ENCODE measurements around the gene SLC16A9. TPM values are rescaled to one million over a fixed set of nuclear protein-coding genes. Genes with fewer than 3 reads are reported as not detected.

Gene SLC16A9
- polyA plus RNA-seq, 1 of the 3 experiments (the other 2 are of a cell fraction): 4.7 TPM

DNA sequence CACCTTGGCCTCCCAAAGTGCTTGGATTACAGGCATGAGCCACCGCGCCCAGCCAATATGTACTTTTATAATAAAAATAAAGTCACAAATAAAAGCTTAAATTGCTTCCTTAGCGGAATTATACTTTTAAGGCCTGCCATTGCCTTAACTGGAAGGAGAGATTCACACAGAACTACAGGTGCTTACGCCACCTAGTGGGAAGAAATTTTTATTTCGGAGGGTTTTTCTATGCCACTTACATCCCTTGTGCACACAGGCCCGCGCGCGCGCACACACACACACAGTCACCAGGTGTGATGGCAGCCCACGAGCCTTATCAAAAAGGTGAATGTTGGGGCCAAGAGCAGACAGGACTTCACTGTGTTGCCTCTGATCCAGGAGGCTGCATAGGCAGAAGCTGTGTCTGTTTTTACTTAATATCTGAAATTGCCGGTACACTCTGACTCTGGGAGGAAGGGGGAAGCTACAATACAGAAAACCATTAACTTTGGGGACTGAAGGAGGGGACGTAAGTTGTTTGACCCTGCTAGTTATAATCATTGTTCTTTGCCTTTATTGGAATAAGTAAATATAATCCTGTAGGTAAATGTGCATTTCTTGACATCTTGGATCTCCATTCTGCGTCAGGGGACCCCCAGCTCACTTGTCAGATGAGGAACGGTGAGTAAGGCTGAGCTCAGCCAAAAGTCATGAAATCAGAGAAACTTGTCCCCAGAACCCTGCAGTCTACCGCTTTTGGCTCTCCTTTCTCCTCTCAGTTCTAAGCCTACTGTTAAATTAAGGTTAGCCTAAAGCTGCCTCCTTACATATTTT, 87.1 kb downstream of the SLC16A9 start:
- no peaks in the 10 kb centered on the region for H3K9me2 ChIP-seq
- no peak overlapping the region for H3K4me3 ChIP-seq (ENCODE audit: low read depth in 2 of 2, low read length in 1 of 2)
- ChIA-PET POLR2A (no interaction called here), CTCF (interaction anchor here (0.6 to 8.2 kb wide), 47 partner anchors 10 to 1208 kb away, joined by 3 to 85 read pairs (median 4); partner anchors contain the start of genes FAM13C and SLC16A9)
- H2AFZ ChIP-seq (ENCODE audit: low read depth): no peak overlapping the region
- TF ChIP-seq SMC3 (IDR thresholded peaks at IDR 0.05; ENCODE audit: low read depth, low read length): peak; percentile 73
- peak; percentile 71 for TF ChIP-seq CTCF (IDR thresholded peaks at IDR 0.05)
- TF ChIP-seq GATA2 (CRISPR knock-in tag; IDR thresholded peaks at IDR 0.05): no peak
- peak; percentile 77 for TF ChIP-seq RAD21 (IDR thresholded peaks at IDR 0.05; ENCODE audit: low read length)
- no peaks in the 10 kb centered on the region for H4K20me1 ChIP-seq (ENCODE audit: insufficient read depth)
- no peaks in the 10 kb centered on the region for H3K27me3 ChIP-seq (ENCODE audit: insufficient read depth)
- 60% methylated on average over 16 of the region's 16 CpGs for WGBS (ENCODE audit: low lambda C conversion rate)
- peaks cover 0 to 2% of the 10 kb centered on the region in 2 experiments; a peak in 1 of 4 replicates for H3K4me1 ChIP-seq (ENCODE audit: control insufficient read depth in 1 of 2, insufficient read depth in 2 of 2, low read depth in 1 of 2, low read length in 1 of 2)
- H3K27ac ChIP-seq (ENCODE audit: low read depth in 2 of 2, low read length in 1 of 2): no peak overlapping the region
- no peak overlapping the region for H3K4me2 ChIP-seq
- no peak overlapping the region for H3K9ac ChIP-seq
- no peaks in the 10 kb centered on the region for H3K36me3 ChIP-seq (replicated peaks in 1 of 2; ENCODE audit: control insufficient read depth in 1 of 2, insufficient read depth in 2 of 2, low read length in 1 of 2)
- peak; percentile 46 for DNase-seq
- no peaks in the 10 kb centered on the region for H3K9me3 ChIP-seq
- no peaks in the 10 kb centered on the region for H3F3A ChIP-seq (replicated peaks; ENCODE audit: insufficient read depth)
- H3K79me2 ChIP-seq (ENCODE audit: insufficient read depth): no peaks in the 10 kb centered on the region

- DNase-seq: no peak
- Histone ChIP-seq H3K36me3 (replicated peaks in 1 of 2; ENCODE audit: control insufficient read depth in 1 of 2, insufficient read depth in 2 of 2, low read length in 1 of 2) (no peaks in the 10 kb centered on the region), H3K4me1 (ENCODE audit: control insufficient read depth in 1 of 2, insufficient read depth in 2 of 2, low read depth in 1 of 2, low read length in 1 of 2) (peaks cover 0 to 2% of the 10 kb centered on the region in 2 experiments; a peak in 1 of 4 replicates), H3K27me3 (ENCODE audit: insufficient read depth) (no peaks in the 10 kb centered on the region), H3K27ac (ENCODE audit: low read depth in 2 of 2, low read length in 1 of 2) (no peak overlapping the region), H3K9me3 (no peaks in the 10 kb centered on the region), H3K9ac (no peak overlapping the region), H3F3A (replicated peaks; ENCODE audit: insufficient read depth) (no peaks in the 10 kb centered on the region), H3K9me2 (no peaks in the 10 kb centered on the region), H3K79me2 (ENCODE audit: insufficient read depth) (no peaks in the 10 kb centered on the region), H3K4me3 (ENCODE audit: low read depth in 2 of 2, low read length in 1 of 2) (no peak overlapping the region), H3K4me2 (no peak overlapping the region), H4K20me1 (ENCODE audit: insufficient read depth) (no peaks in the 10 kb centered on the region), H2AFZ (ENCODE audit: low read depth) (no peak overlapping the region)
- TF ChIP-seq EZH2phosphoT487 (IDR thresholded peaks at IDR 0.05; ENCODE audit: borderline replicate concordance, low read depth) (no peak), NFIC (IDR thresholded peaks at IDR 0.05; ENCODE audit: borderline replicate concordance) (no peak), RFX5 (IDR thresholded peaks at IDR 0.05; ENCODE audit: low read length) (no peak), ELF1 (IDR thresholded peaks at IDR 0.05) (no peak), POLR2AphosphoS5 (IDR thresholded peaks at IDR 0.05; ENCODE audit: low read depth, low read length) (no peak), EP300 (IDR thresholded peaks at IDR 0.05; ENCODE audit: borderline replicate concordance in 1 of 2, low read depth in 1 of 2, low read length in 1 of 2) (no peak), SIN3A (IDR thresholded peaks at IDR 0.05; ENCODE audit: borderline replicate concordance, low read depth, low read length) (no peak), PBX3 (IDR thresholded peaks at IDR 0.05) (no peak), JUND (IDR thresholded peaks at IDR 0.05) (no peak), GABPA (IDR thresholded peaks at IDR 0.05; ENCODE audit: low read depth) (no peak), RAD21 (IDR thresholded peaks at IDR 0.05; ENCODE audit: low read length) (no peak), RXRA (IDR thresholded peaks at IDR 0.05; ENCODE audit: borderline replicate concordance, low read depth) (no peak), MXI1 (IDR thresholded peaks at IDR 0.05; ENCODE audit: low read depth, low read length) (no peak), USF2 (IDR thresholded peaks at IDR 0.05; ENCODE audit: borderline replicate concordance, low read depth, low read length) (no peak), RCOR1 (IDR thresholded peaks at IDR 0.05; ENCODE audit: low read length) (no peak)
- TF ChIP-seq, protein P1, sequence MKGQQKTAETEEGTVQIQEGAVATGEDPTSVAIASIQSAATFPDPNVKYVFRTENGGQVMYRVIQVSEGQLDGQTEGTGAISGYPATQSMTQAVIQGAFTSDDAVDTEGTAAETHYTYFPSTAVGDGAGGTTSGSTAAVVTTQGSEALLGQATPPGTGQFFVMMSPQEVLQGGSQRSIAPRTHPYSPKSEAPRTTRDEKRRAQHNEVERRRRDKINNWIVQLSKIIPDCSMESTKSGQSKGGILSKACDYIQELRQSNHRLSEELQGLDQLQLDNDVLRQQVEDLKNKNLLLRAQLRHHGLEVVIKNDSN (IDR thresholded peaks at IDR 0.05; ENCODE audit: borderline replicate concordance, low read depth): no peak
- TF ChIP-seq, protein P2, sequence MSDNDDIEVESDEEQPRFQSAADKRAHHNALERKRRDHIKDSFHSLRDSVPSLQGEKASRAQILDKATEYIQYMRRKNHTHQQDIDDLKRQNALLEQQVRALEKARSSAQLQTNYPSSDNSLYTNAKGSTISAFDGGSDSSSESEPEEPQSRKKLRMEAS (IDR thresholded peaks at IDR 0.05; ENCODE audit: low read depth): no peak
- ChIA-PET POLR2A (no interaction called here), CTCF (interaction anchor here (0.6 to 8.2 kb wide), 33 partner anchors 9 to 1091 kb away, joined by 3 to 85 read pairs (median 5); partner anchors contain the start of gene FAM13C)
- WGBS (ENCODE audit: low lambda C conversion rate): 100% methylated on average over 1 of the region's 1 CpG
Observed at GRCh38 chr10:59621771-59622170, 87.9 kb downstream of the SLC16A9 start.
